ENCODE results near the gene WDR47.

The WDR47 gene

DNA sequence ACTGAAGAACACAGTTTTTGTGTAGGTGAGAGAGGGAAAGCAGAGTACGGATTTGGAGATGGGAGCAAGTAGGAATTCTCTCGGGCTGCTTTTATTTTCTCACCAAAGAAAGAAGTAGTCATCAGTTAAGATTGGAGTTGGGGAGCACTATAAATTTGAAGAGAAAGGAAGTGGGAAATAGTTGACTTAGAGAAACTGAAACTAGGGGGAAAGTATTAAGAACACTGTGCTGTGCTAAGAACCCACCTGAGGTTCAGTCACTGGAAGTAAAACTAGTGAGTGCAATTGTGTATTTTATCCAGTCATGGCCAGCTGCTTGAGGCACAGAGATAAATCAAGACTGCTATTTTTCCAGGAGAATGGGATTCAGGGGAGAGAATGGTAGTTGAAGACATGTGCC, 116.0 kb downstream of the WDR47 start:
- TF ChIP-seq, protein P1, sequence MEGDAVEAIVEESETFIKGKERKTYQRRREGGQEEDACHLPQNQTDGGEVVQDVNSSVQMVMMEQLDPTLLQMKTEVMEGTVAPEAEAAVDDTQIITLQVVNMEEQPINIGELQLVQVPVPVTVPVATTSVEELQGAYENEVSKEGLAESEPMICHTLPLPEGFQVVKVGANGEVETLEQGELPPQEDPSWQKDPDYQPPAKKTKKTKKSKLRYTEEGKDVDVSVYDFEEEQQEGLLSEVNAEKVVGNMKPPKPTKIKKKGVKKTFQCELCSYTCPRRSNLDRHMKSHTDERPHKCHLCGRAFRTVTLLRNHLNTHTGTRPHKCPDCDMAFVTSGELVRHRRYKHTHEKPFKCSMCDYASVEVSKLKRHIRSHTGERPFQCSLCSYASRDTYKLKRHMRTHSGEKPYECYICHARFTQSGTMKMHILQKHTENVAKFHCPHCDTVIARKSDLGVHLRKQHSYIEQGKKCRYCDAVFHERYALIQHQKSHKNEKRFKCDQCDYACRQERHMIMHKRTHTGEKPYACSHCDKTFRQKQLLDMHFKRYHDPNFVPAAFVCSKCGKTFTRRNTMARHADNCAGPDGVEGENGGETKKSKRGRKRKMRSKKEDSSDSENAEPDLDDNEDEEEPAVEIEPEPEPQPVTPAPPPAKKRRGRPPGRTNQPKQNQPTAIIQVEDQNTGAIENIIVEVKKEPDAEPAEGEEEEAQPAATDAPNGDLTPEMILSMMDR (conservative IDR thresholded peaks at IDR 0.05; ENCODE audit: low read depth, low read length), result no peak
- DNase-seq (ENCODE audit: low read depth), result no peak

More for the DNA sequence above, 116.0 kb downstream of the WDR47 start:
- no peak overlapping the region for H3K4me3 ChIP-seq (ENCODE audit: low read length)

Data from retinal pigment epithelial cell (primary cell).